AML-193 (cell line): ENCODE data around the gene GABBR1.
A peak's percentile ranks its signal among the peaks of the same experiment; 100 is the strongest.

Source experiments
- DNase-seq, 2 experiments: peaks; one replicate each; lab custom pipeline; 2025; lab: John Stamatoyannopoulos, UW

GABBR1 gene

GRCh38 chr6:29527564-29527963 lies 105.4 kb downstream of the GABBR1 start:
- DNase-seq, result no peak

GRCh38 chr6:29527126-29527525 lies 105.9 kb downstream of the GABBR1 start:
- no peak for DNase-seq

GRCh38 chr6:29525311-29525639 lies 107.7 kb downstream of the GABBR1 start:
- DNase-seq, result no peak

GRCh38 chr6:29524444-29525310 lies 108.3 kb downstream of the GABBR1 start:
- no peak for DNase-seq

- no peak for DNase-seq
Measured at GRCh38 chr6:29524044-29524443, 108.9 kb downstream of the GABBR1 start.

- DNase-seq, result no peak
Measured at GRCh38 chr6:29522227-29522626, 110.8 kb downstream of the GABBR1 start.

GRCh38 chr6:29521006-29521680 lies 111.8 kb downstream of the GABBR1 start:
- no peak for DNase-seq

GRCh38 chr6:29520232-29520631 lies 112.8 kb downstream of the GABBR1 start:
- no peak for DNase-seq

- no peak for DNase-seq
Measured at GRCh38 chr6:29519291-29520010, 113.5 kb downstream of the GABBR1 start.

GRCh38 chr6:29517728-29518440 lies 115.1 kb downstream of the GABBR1 start:
- DNase-seq, result no peak

- DNase-seq, result no peak
Measured at GRCh38 chr6:29517245-29517644, 115.7 kb downstream of the GABBR1 start.

- DNase-seq, result peak in 1 of 2 experiments; percentile 16
Measured at GRCh38 chr6:29516108-29516507, 116.9 kb downstream of the GABBR1 start.

- no peak for DNase-seq
Measured at GRCh38 chr6:29510746-29511300, 122.2 kb downstream of the GABBR1 start.

- no peak for DNase-seq
Measured at GRCh38 chr6:29510202-29510601, 122.8 kb downstream of the GABBR1 start.
